Omental fat pad (tissue), 4 donors: Measurements from ENCODE around the gene SORCS2. TPM values are rescaled to one million over a fixed set of nuclear protein-coding genes. Genes with fewer than 3 reads are reported as not detected.

Source experiments
- ATAC-seq: fragments of 150-250 bp; one replicate; pipeline ENCODE4 v1.9.1; 2016; ENCODE audit warnings: mild to moderate bottlenecking, moderate library complexity; ENCODE audit not compliant: low FRiP score
- DNase-seq: peaks from one replicate; pipeline ENCODE4 v3.0.0-alpha.2; 2019; ENCODE audit warnings: low spot score
- total RNA-seq, 4 donors: library from RNA; depleted of rRNA; stranded (reverse); fragments of >200 nt; gene quantifications; one replicate each; pipeline ENCODE4 v1.1.0, GENCODE V29; 2016
- TF ChIP-seq, protein P1 (sequence below), 3 donors: fragments of 450-650 bp; IDR thresholded peaks; one replicate each; pipeline ENCODE4 v1.5.1; 2016 to 2017; ENCODE audit warnings: antibody characterized with exemption in 3 of 3, mild to moderate bottlenecking in 3 of 3, moderate library complexity in 2 of 3

SORCS2 gene
- total RNA-seq, 4 donors from 2014 or later, result 0.63 to 4.6 (median 1.2) TPM

DNA sequence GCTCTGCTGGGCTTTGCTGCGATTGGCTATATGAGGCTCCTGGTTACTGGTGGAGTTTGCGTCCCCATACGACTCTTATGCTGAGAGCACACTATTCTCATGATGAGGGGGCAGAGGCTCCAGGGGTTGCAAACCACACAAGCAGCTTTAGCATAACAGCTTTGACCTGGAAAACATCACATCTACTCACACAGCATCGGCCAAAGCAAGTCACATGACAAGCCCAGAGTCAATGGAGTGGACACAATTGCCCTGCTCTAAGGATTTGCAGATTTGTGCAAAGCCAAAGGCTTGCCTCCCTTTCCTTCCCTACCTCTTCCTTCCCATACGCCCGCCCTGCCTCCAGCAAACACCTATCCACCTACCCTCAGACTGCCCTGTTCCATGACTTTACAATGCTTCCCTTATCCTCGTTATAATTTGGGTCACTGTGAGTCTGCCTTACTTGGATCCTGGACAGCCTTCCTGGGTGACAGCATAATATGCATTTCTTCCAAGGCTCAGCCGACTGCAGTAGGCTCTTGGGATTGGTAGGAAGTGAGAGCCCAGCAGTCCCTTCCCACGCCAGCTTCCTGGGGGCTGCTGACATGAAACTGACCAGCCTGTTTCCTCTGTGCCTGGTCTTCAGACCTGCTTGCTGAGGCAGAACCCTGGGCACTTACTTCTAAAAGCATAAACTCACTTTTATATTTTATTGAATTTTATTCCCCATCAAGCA is 450.6 kb downstream of the SORCS2 start:
- DNase-seq, result no peak
- TF ChIP-seq, protein P1, sequence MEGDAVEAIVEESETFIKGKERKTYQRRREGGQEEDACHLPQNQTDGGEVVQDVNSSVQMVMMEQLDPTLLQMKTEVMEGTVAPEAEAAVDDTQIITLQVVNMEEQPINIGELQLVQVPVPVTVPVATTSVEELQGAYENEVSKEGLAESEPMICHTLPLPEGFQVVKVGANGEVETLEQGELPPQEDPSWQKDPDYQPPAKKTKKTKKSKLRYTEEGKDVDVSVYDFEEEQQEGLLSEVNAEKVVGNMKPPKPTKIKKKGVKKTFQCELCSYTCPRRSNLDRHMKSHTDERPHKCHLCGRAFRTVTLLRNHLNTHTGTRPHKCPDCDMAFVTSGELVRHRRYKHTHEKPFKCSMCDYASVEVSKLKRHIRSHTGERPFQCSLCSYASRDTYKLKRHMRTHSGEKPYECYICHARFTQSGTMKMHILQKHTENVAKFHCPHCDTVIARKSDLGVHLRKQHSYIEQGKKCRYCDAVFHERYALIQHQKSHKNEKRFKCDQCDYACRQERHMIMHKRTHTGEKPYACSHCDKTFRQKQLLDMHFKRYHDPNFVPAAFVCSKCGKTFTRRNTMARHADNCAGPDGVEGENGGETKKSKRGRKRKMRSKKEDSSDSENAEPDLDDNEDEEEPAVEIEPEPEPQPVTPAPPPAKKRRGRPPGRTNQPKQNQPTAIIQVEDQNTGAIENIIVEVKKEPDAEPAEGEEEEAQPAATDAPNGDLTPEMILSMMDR (IDR thresholded peaks at IDR 0.05), result no peak
- ATAC-seq, result no peak

DNA sequence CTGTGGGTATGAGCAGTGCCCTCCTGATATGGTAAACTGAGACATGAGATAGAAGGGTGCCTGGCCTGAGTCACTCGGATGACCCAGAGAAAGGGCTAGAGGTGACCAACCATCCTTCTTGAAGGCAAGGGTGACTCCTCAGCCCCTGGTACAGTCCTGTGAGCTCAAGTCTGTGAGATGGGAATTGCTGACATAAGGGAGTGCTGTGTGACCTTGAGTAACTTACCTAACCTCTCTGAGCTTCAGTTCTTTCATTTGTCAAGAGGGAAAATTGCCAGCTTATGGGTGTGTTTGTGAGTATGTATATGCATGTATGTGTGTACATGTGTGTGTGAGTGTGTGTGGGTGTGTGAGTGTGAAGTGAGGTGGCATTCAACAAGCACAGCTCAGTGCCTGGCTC is 452.8 kb downstream of the SORCS2 start:
- TF ChIP-seq, protein P1 (IDR thresholded peaks at IDR 0.05), result no peak
- ATAC-seq, result no peak

DNA sequence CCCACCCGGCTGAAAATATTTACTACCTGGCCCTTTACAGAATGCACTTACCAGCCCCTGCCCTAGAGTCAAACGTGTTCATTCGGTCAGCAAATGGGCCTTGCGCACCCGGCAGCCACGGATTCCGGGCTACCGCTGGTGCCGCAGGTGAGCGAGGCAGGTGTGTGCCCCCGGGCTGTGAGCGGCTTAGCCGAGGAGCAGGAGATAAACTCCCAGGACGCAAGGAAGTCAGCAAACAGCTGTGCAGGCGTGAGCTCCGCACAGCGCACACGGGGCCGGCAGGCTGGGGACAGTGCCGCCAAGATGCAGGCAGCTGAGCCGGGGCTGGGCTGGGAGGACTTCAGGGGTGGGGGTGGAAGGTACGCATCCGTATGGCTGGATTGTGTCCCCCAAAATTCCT is 453.6 kb downstream of the SORCS2 start:
- no peak for ATAC-seq
- DNase-seq, result no peak
- TF ChIP-seq, protein P1 (IDR thresholded peaks at IDR 0.05), result no peak

More for the DNA sequence above, 452.8 kb downstream of the SORCS2 start:
- no peak for DNase-seq

DNA sequence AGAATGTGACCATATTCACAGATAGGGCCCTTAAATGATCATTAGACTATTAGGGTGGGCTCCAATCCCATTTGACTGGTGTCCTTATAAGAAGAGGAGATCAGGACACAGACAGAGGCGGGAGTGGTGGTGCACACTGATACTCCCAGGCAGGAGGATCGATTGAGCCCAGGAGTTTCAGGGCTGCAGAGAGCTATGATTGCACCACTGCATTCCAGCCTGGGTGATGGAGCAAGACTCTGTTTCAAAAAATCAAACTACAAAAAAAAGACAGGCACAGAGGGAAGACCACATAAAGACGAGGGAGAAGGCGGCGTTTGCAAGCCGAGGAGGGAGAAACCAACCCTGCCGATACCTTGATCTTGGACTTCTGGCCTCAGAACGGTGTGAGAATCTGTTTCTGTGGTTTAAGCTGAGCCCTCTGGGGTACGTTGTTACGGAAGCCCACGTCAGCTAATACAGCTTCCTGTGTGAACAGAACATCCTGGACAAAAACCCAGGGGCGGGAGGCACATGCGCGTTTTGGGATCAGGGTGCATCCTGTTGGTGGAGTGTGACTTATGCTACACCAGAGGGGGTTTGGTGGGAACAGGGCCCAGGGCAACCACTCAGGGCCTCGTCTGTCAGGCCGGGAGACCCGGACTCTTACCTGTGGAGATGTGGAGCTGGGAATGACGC is 454.2 kb downstream of the SORCS2 start:
- DNase-seq (no peak), ATAC-seq (no peak)
- TF ChIP-seq, protein P1 (IDR thresholded peaks at IDR 0.05), result no peak

DNA sequence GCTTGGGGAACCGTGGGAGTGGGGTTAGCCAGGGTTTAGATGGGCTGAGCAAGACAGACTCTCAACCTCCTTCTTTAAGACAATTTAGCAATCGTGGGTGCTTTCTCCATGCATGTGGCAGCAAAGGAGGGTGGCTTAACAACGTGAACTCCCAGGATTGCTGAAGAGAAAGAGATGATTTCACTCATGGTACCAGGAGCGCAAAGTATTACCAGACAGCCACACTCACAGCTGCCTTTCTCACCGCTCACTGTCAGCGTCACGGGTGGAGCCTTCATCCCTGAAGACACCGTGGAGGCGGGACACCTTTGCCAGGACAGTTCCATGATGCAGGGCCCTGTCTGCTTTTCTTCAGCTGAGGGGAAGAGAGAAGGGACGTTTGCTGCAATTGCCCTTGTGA is 454.8 kb downstream of the SORCS2 start:
- no peak for ATAC-seq
- DNase-seq, result no peak
- TF ChIP-seq, protein P1 (IDR thresholded peaks at IDR 0.05), result no peak

DNA sequence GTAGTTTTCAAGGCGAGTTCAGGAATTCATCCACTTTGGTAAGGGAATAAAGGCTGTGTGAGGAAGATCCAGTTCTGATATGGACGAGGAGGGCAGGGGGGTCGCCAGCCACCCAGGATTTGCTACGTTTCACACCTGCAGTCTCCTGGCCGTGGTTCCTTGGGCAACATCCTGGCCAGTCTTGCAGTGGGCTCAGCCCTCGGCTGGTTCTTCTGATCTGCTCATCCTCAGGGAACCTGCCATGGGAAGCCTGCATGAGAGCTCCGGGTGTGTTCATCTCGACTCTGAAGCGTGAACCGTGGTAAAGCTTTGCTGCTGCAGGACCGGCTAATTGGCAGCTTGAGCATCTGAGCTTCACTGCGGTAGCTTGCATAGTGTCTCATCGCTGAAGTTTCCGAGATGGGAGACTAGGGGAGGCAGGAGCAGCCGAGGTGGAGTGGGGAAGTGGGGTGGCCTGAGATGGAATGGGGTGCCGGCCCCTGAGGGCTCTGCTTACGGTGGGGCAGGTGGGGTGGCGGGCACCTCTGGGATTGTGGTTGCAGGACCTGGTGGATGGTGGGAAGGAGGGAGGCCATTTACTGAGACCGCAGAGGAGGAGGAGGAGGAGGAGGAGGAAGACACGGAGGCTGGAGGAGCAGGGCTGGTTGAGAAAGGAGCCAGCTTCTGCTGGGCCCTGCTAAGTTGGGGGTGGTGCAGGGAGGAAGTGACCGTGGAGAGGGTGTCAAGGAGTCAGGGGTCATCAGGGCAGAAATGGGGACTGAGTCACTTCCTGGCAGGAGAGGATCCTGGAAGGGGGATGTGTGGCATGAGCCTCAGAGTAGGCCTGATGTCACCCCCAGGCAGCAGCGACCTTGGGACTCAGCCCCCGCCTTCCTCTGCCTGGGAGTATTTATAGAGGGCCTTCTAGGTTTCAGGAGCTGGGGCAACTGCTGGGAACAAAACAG is 455.5 kb downstream of the SORCS2 start:
- ATAC-seq, result peak; percentile 30
- TF ChIP-seq, protein P1 (IDR thresholded peaks at IDR 0.05), result no peak
- no peak for DNase-seq
